GM19397 (cell line): Measurements from ENCODE around the gene KLK15.
"Not testable (repeated sequence)": the region's sequence is repeated elsewhere in the genome, so short reads cannot be mapped to it uniquely, and the experiment has no call there.

Experiments used
- ATAC-seq: cut with Tn5 transposase; IDR thresholded peaks from one replicate; pipeline ENCODE4 v1.9.1; 2021; ENCODE audit warnings: mild to moderate bottlenecking, moderate library complexity; ENCODE audit not compliant: unreplicated experiment

KLK15 gene

DNA sequence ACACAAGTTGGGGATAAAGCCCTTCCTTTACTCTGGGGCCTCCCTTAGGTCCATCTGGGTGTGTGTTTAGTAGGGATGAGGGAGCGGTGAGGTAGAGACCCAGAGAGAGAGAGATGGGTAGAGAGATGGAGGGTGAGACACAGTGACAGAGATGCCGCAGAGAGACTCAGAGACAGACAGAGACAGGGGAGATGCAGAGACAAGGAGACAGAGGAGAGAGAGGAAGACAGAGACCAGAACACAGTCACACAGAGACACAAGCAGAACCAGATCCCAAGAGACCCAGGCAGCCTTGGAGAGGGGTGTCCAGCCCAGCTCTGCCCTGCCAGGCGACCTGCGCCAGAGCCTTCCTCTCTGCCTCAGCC is 12.1 kb downstream of the KLK15 start:
- no peak for ATAC-seq

GRCh38 chr19:50820549-50821247 is 12.7 kb downstream of the KLK15 start:
- no peak for ATAC-seq

DNA sequence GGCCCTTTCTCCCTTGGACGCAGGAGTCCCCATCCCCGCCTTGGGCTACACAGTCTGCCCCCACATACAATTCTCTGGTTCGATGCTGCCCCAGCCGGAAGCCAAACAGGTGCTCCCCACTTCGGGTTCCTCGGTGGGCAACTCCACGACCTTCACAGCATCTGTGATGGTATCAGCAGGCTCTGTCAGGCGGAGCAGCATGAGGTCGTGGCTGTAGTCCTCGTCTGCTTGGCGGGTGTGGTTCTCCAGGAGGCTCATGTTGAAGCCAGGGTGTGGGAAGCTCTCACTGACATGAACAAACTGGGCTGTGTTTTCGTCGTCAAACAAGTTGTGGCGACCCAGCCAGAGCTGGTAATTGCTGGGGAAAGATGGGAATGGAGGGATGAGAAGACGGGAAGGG is 13.3 kb downstream of the KLK15 start:
- ATAC-seq: no peak

- no peak for ATAC-seq
Measured at GRCh38 chr19:50819636-50820035, 13.7 kb downstream of the KLK15 start.

GRCh38 chr19:50818859-50819472 is 14.4 kb downstream of the KLK15 start:
- ATAC-seq: no peak

GRCh38 chr19:50817941-50818858 is 15.2 kb downstream of the KLK15 start:
- peak; percentile 61 for ATAC-seq

- no peak for ATAC-seq
Measured at GRCh38 chr19:50815439-50815838, 17.9 kb downstream of the KLK15 start.

DNA sequence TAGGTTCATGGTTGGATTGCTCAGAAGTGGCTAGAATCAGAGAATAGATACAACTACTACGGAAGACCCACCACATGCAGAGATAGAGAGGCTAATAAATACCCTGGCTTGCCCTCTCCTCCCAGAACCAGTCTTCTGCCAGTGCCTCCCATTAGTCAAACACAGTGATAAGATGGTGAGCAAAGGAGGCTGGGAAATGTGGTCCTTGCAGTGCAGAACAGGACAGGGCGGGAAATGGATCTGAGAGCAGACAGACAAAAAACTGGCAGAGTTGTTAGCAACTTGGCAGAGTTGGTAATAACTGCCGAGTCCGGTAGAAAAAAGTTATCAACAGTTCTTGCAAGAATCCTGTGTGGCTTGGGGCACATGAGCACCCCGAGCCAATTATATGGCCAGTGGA is 18.5 kb downstream of the KLK15 start:
- ATAC-seq: no peak

DNA sequence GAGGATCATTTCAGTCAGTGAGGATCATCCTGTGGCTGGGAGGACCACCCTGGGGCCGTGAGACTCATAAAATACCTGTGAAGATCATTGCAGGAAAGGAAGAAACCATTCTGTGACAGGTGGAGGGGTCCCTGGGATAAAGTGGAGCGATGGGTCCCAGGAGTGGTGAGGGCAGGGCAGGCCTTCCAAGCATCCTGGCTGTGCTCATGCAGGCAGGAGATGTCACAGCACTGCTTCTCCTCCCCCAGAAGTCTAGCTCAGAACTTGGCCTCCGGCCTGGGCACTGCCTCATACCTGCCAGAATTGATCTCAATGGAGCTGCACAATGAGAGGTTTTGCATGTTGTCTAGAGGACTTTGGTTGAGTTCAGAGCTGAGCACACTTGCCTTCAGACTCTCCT is 20.9 kb downstream of the KLK15 start:
- no peak for ATAC-seq

DNA sequence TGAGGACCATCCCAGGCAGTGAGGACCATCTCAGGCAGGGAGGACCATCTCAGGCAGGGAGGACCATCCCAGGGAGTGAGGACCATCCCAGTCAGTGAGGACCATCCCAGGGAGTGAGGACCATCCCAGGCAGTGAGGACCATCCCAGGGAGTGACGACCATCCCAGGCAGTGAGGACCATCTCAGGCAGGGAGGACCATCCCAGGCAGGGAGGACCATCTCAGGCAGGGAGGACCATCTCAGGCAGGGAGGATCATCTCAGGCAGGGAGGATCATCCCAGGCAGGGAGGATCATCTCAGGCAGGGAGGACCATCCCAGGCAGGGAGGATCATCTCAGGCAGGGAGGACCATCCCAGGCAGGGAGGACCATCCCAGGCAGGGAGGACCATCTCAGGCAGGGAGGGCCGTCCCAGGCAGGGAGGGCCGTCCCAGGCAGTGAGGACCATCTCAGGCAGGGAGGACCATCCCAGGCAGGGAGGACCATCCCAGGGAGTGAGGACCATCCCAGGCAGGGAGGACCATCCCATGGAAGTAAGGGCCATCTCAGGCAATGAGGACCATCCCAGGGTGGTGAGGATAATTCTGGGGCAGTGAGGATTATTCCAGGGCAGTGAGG is 21.6 kb downstream of the KLK15 start:
- ATAC-seq: not testable (repeated sequence)

DNA sequence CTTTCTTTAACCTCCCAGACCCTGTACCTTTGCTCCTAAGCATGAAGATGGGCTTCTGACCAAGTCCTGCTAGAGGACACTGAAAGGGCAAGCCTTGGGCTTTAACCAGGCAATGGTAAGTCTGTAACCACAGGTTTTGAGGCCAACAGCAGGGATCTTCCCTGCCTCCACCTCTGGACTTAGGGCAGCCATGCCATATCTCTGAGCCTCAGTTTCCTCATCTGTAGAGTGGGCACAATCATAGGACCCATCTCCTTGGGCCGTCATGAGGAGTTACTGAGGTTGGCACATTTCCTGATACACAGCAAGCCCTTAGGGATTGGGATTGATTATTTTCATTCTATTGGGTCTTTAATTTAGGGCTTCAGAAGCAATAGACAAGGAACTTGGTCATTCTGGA is 24.5 kb downstream of the KLK15 start:
- ATAC-seq: no peak

- ATAC-seq: peak; percentile 92
Measured at GRCh38 chr19:50804420-50805272, 28.7 kb downstream of the KLK15 start.

GRCh38 chr19:50803633-50804419 is 29.5 kb downstream of the KLK15 start:
- ATAC-seq: peak; percentile 12

DNA sequence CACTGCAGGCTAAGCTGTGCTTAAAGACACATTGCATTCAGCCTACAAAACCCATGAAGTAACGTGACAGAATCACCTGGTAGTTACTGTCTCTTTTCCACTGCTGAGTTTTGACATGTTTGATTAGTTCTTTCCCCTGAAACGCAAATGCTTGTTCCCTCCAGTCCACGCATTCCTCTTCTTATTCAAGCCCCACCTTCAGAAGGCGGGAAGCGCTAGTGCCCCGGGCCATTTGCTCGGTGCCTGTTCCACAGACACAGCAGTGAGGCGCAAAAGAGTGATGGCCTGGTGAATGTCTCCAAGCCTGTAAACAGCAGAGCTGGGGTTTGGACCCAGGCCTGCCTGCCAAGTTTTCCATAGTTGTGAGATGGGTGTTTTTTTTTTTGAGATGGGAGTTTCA is 32.3 kb downstream of the KLK15 start:
- no peak for ATAC-seq

DNA sequence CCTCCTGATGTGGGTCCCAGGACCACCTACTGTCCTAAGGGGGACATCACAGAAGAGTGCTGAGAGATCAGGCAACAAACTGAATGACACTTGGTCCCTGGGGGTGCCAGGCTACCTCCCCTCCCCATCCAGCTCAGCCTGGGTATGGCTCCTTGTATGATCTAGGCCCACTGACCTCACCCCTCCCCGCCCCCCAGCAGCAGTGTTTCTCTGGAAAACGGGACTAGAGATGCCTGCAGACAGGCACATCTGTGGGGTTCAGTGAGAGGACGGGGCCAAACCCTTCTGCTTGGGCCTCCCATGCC is 33.9 kb downstream of the KLK15 start:
- no peak for ATAC-seq

DNA sequence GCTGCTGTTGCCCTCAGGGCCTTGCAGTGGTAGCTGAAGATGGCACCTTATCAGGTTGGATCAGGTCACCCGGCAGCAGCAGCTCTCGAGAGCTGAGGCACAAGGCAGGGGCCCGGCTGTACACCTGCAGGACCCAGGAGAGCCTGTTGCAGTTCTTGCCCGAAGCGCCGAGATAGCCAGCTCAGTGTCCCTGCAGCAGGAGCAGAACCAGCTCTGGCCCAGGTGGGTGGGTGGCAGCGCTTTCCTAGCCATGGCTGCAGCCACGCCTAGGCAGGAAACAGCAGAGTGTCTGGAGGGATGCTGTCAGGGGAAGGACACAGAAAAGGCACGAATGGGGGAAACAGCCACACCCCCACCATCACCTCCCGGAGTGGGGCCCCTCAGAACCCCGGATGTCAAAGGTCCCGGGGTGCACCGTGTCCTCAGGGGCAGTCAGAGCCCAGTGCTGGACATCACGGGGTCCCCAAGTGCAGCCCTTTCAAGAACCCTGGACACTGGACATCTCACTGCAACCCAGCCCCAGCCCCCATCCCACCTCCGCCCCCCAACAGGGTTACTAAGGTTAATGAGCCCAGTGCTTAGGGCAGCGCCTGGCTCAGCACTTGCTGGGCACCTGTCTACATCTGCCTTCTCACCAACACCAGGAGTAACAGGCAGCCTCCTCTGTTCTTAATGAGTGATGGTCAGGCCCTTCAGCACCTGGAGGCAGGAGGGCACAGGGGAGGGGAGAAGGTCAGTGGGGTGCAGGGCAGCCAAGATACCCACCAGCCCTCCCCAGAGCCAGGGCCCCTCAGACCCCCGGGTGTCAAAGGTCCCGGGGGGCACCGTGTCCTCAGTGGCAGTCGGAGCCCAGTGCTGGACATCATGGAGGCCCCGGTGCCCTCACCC is 34.5 kb downstream of the KLK15 start:
- no peak for ATAC-seq

GRCh38 chr19:50797781-50798658 is 35.4 kb downstream of the KLK15 start:
- ATAC-seq: no peak

- no peak for ATAC-seq
Measured at GRCh38 chr19:50797429-50797780, 36.0 kb downstream of the KLK15 start.
